ENCODE data around the gene C1QTNF1. TPM values are rescaled to one million over a fixed set of nuclear protein-coding genes. Genes with fewer than 3 reads are reported as not detected.
A peak's percentile ranks its signal among the peaks of the same experiment; 100 is the strongest.
"Not testable (repeated sequence)": the region's sequence is repeated elsewhere in the genome, so short reads cannot be mapped to it uniquely, and the experiment has no call there.

The C1QTNF1 gene
- total RNA-seq, 6 experiments from 2014 or later = 8.0 to 15.0 (median 8.6) TPM

- no peak overlapping the region for H3K4me3 Mint-ChIP-seq
- H3K9me3 Mint-ChIP-seq = peaks cover 11% of the 10 kb centered on the region
- H3K27me3 Mint-ChIP-seq (ENCODE audit: insufficient read depth) = peaks cover 4% of the 10 kb centered on the region; the same call in 1 of the 2 replicates
- peaks cover 23% of the 10 kb centered on the region for H3K4me1 Mint-ChIP-seq (ENCODE audit: low read depth)
- H3K27ac Mint-ChIP-seq = no peak overlapping the region
- peaks cover 7% of the 10 kb centered on the region for H3K36me3 Mint-ChIP-seq (ENCODE audit: low read depth)
- DNase-seq = no peak
- no peak for TF ChIP-seq CTCF (IDR thresholded peaks at IDR 0.05)
These were observed 5.6 kb upstream of the C1QTNF1 start for GRCh38 chr17:79018370-79018695.

- no peak for DNase-seq
- Mint-ChIP-seq H3K36me3 (ENCODE audit: low read depth) (peaks cover 1% of the 10 kb centered on the region), H3K9me3 (peaks cover 5% of the 10 kb centered on the region), H3K4me1 (ENCODE audit: low read depth) (peaks cover 23% of the 10 kb centered on the region), H3K27ac (no peak overlapping the region), H3K27me3 (ENCODE audit: insufficient read depth) (peaks cover 4% of the 10 kb centered on the region; the same call in 1 of the 2 replicates), H3K4me3 (no peak overlapping the region)
- TF ChIP-seq CTCF (IDR thresholded peaks at IDR 0.05) = no peak
These were observed 4.7 kb upstream of the C1QTNF1 start for GRCh38 chr17:79019261-79019631.

- Mint-ChIP-seq H3K27ac (peak overlapping the region; percentile 20; the same call in 1 of the 2 replicates), H3K4me1 (ENCODE audit: low read depth) (peaks cover 23% of the 10 kb centered on the region), H3K9me3 (peaks cover 4% of the 10 kb centered on the region; the same call in 1 of the 2 replicates), H3K4me3 (peak overlapping the region; percentile 52), H3K36me3 (ENCODE audit: low read depth) (no peaks in the 10 kb centered on the region), H3K27me3 (ENCODE audit: insufficient read depth) (peaks cover 4% of the 10 kb centered on the region; the same call in 1 of the 2 replicates)
- TF ChIP-seq CTCF (IDR thresholded peaks at IDR 0.05) = peak; percentile 93
- DNase-seq = peak; percentile 70
These were observed 4.1 kb upstream of the C1QTNF1 start for GRCh38 chr17:79019632-79020584.

- Mint-ChIP-seq H3K4me3 (no peak overlapping the region), H3K9me3 (peaks cover 1% of the 10 kb centered on the region; the same call in 1 of the 2 replicates), H3K4me1 (ENCODE audit: low read depth) (peaks cover 31% of the 10 kb centered on the region), H3K36me3 (ENCODE audit: low read depth) (no peaks in the 10 kb centered on the region), H3K27ac (peak overlapping the region; percentile 55; the same call in 1 of the 2 replicates), H3K27me3 (ENCODE audit: insufficient read depth) (peaks cover 4% of the 10 kb centered on the region; the same call in 1 of the 2 replicates)
- TF ChIP-seq CTCF (IDR thresholded peaks at IDR 0.05) = no peak
- DNase-seq = no peak
These were observed 3.2 kb upstream of the C1QTNF1 start for GRCh38 chr17:79020631-79021301.

GRCh38 chr17:79021929-79022328, 2.0 kb upstream of the C1QTNF1 start:
- H3K9me3 Mint-ChIP-seq; H3K27ac Mint-ChIP-seq; DNase-seq; H3K4me3 Mint-ChIP-seq; H3K27me3 Mint-ChIP-seq (ENCODE audit: insufficient read depth); H3K36me3 Mint-ChIP-seq (ENCODE audit: low read depth): not testable (repeated sequence)
- peaks cover 40% of the 10 kb centered on the region for H3K4me1 Mint-ChIP-seq (ENCODE audit: low read depth)

Data from HFFc6 (cell line).